AG09309 (cell line): ENCODE data around the gene EXOSC7.
A peak's percentile ranks its signal among the peaks of the same experiment; 100 is the strongest.

ENCODE experiments used
- DNase-seq: peaks from one replicate; pipeline ENCODE4 v3.0.0-alpha.2; 2010; ENCODE audit warnings: low read depth
- H3K4me3 ChIP-seq: 2 replicates; pipeline ENCODE4 v1.5.1; 2011; ENCODE audit warnings: mild to moderate bottlenecking, low read depth, low read length, moderate library complexity; ENCODE audit not compliant: control insufficient read depth
- CTCF ChIP-seq: IDR thresholded peaks from 2 replicates; pipeline ENCODE4 v1.5.1; 2011; ENCODE audit warnings: mild to moderate bottlenecking, low read depth, low read length, inconsistent platforms; ENCODE audit not compliant: insufficient read depth, control insufficient read depth; ENCODE audit errors: missing control alignments

The EXOSC7 gene

DNA sequence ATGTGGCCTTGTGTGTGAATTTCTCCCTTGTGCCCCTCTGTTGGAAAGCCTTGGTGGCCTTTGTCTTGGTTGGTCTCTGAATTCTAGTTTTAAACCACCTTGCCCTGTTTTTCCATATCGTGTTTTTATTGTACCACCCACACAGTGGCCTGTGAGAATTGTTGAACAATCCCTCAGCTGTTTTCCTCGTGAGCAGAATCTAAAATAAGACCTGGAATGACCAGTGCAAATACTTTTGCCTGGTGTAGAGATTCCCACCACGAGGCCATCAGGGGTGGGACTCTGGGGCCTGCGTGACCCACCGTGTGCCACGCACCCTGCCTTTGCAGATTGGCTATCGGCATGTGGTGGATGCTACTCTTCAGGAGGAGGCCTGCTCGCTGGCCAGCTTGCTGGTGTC is 31.0 kb downstream of the EXOSC7 start:
- H3K4me3 ChIP-seq, result no peak overlapping the region
- TF ChIP-seq CTCF, result no peak
- DNase-seq, result no peak

DNA sequence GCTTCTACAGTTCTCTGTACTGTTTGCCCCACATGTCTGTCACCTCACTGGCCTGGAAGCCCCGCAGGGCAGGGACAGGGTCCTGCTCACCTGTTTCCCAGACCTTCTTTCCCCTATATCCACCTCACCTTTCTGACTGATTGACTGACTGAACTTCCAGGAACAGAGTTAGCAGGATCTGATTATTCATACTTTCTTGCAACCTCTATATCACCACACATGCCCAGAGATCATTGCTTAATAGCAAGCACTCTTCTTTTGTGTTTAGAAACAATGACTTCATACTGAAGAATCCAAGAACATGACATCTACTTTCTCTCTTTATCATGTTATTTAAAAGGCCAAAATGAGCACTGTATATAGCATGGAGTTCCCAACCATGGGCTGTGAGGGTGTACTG is 32.1 kb downstream of the EXOSC7 start:
- H3K4me3 ChIP-seq, result no peak overlapping the region
- DNase-seq, result peak; percentile 29
- TF ChIP-seq CTCF, result no peak

DNA sequence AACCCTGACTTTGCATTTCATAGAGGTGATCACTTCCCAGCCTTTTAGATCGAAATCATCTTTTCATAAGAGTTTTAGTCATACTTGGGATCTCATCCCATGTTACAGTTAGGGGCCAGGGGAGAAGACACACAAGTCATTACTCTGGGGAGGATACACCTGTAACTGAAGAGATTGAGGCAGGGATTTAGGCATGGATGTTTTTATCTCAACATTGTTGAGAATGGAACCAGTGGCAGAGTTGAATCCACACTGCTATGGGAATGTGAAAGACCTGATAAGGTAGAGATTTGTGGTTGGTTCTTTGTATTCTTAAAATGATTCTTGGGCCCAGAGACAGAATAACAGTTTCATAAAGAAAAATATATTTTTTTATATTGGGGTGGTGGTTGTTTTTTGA is 33.8 kb downstream of the EXOSC7 start:
- no peak for TF ChIP-seq CTCF
- no peak overlapping the region for H3K4me3 ChIP-seq
- no peak for DNase-seq

GRCh38 chr3:45010811-45011333 is 34.8 kb downstream of the EXOSC7 start:
- TF ChIP-seq CTCF, result no peak
- DNase-seq, result peak; percentile 60
- no peak overlapping the region for H3K4me3 ChIP-seq

DNA sequence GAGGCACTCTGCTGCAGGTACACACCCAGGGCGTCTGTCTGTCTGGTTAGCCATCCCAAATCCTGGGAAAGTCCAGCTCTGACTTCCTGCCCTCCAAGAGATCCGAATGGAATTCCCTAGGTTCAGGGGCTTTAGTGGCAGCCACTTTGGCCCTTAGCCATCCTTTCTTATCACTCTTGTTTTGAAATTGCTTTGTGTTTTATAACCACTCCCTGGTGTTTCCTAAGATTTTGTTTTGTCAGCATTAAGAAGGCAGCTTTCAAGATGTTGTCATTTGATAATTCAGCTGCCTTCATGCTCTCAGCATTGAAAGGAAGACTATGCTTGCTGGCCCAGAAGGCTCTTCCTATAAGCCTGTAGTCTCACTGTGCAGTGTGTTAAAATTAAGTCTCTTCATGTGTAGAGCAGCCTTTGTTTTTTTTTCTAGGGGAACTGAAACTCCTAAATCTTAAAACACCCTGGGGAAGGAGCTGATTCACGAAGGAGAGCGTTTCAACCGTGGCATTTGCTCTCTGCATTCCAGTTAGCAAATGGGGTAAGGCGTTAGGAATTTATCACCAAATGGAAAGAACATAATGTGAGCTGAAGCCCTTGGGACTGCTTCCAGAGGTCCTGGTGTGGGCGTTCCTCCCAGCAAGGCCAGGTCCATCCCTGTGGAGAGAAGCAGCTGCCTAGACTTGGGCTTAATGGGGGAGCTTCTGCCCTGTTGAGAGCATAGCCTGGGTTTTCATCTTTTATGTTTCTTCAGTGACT is 35.9 kb downstream of the EXOSC7 start:
- TF ChIP-seq CTCF, result no peak
- DNase-seq, result peak; percentile 79
- H3K4me3 ChIP-seq, result no peak overlapping the region

DNA sequence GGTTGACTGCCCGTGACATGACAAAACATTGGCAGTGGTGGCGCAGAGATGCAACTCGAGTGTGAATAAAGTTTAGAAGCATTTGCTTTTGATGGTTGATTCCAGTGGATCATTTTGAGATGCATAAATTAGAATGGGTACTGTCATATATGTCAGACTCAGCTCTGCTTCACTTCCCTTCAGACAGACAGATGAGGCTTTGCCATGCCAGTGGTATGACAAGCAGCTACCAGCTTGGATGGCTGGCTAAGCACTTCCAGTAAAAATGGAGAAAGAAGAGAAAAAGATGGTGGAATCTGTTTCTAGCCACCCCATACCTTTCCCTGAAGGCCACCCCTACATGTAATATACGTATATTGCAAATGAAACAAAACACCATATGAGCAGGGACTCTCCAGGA is 36.5 kb downstream of the EXOSC7 start:
- TF ChIP-seq CTCF, result no peak
- no peak for DNase-seq

GRCh38 chr3:45016916-45017315 is 40.9 kb downstream of the EXOSC7 start:
- no peak for DNase-seq
- no peak overlapping the region for H3K4me3 ChIP-seq
- TF ChIP-seq CTCF, result no peak

More for the DNA sequence above, 36.5 kb downstream of the EXOSC7 start:
- no peak overlapping the region for H3K4me3 ChIP-seq
